Smooth muscle cell (in vitro differentiated cells): ENCODE results near the gene COL26A1. TPM values are rescaled to one million over a fixed set of nuclear protein-coding genes. Genes with fewer than 3 reads are reported as not detected.

ENCODE experiments used
- DNase-seq: peaks from one replicate; lab custom pipeline; 2025; ENCODE audit not compliant: unreplicated experiment; lab: John Stamatoyannopoulos, UW
- H2AFZ ChIP-seq: fragments of 200-600 bp; sonication (generic); 2 replicates; pipeline ENCODE4 v1.6.0; 2016; ENCODE audit warnings: antibody characterized with exemption, low read depth, mild to moderate bottlenecking
- H3F3A ChIP-seq: fragments of 200-600 bp; sonication (generic); 2 replicates; pipeline ENCODE4 v1.6.0; 2017; ENCODE audit warnings: antibody characterized with exemption, low read depth
- H3K27ac ChIP-seq: fragments of 200-600 bp; sonication (generic); 2 replicates; pipeline ENCODE4 v1.5.1; 2016; ENCODE audit warnings: low read depth, mild to moderate bottlenecking
- H3K27me3 ChIP-seq: fragments of 200-600 bp; sonication (generic); 2 replicates; pipeline ENCODE4 v1.6.1; 2016; ENCODE audit warnings: low read depth, mild to moderate bottlenecking
- H3K36me3 ChIP-seq: fragments of 200-600 bp; sonication (generic); 2 replicates; pipeline ENCODE4 v1.5.1; 2016; ENCODE audit warnings: low read depth
- H3K4me1 ChIP-seq: fragments of 200-600 bp; sonication (generic); 2 replicates; pipeline ENCODE4 v1.5.1; 2016; ENCODE audit warnings: low read depth
- H3K4me2 ChIP-seq: fragments of 200-600 bp; sonication (generic); 2 replicates; pipeline ENCODE4 v1.6.0; 2016; ENCODE audit warnings: mild to moderate bottlenecking
- H3K4me3 ChIP-seq: fragments of 200-600 bp; sonication (generic); 2 replicates; pipeline ENCODE4 v1.5.1; 2016; ENCODE audit warnings: mild to moderate bottlenecking
- H3K79me2 ChIP-seq: fragments of 200-600 bp; sonication (generic); 2 replicates; pipeline ENCODE4 v1.6.0; 2016; ENCODE audit warnings: low read depth, mild to moderate bottlenecking
- H3K9ac ChIP-seq: fragments of 200-600 bp; sonication (generic); 2 replicates; pipeline ENCODE4 v1.6.0; 2016; ENCODE audit warnings: low read depth
- H3K9me3 ChIP-seq: fragments of 200-600 bp; sonication (generic); replicated peaks from 2 replicates; pipeline ENCODE4 v1.5.1; 2016; ENCODE audit warnings: low read depth
- H4K20me1 ChIP-seq: fragments of 200-600 bp; sonication (generic); 2 replicates; pipeline ENCODE4 v1.6.0; 2016; ENCODE audit warnings: low read depth
- WGBS: methylation state at CpG from one replicate; pipeline ENCODE4 v1.1.7; 2016; ENCODE audit warnings: low lambda C conversion rate; 5-methylcytosine and 5-hydroxymethylcytosine counted together
- polyA plus RNA-seq: library from polyadenylated mRNA; unstranded; fragments of >200 nt; fragmentation: Nextera tagmentation; extraction: Ambion mirVana; gene quantifications from 2 replicates; pipeline ENCODE4 v1.2.1, GENCODE V29; 2016
- total RNA-seq: library from RNA; depleted of rRNA; stranded (reverse); fragments of >200 nt; gene quantifications from 2 replicates; pipeline ENCODE4 v1.2.3, GENCODE V29; 2014
- TF ChIP-seq, protein P1 (sequence below): fragments of 200-600 bp; sonication (generic); IDR thresholded peaks from 2 replicates; pipeline ENCODE4 v1.5.1; 2017; ENCODE audit warnings: borderline replicate concordance, mild to moderate bottlenecking, antibody characterized with exemption; ENCODE audit not compliant: insufficient read depth, poor library complexity, severe bottlenecking

The COL26A1 gene
- total and polyA plus RNA-seq, 2 experiments from 2014 or later: 4.9 to 13.2 TPM

DNA sequence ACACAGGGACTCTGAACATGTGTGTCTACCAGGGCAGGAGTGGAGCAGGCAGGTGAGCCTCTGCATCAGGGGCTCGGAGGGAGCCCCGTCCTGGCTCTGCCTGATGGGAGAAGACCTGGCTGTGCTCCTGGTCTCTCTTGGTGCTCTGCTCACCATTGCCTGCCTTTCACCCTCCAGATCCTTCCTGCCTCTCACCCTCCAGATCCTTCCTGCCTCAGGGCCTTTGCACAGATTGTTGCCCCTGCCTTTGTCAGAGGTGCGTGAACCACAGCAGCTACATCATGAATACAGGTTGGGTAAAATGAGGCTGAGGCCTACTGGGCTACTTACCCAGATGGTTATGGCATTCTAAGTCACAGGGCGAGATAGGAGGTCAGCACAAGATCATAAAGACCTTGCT is 16.6 kb downstream of the COL26A1 start:
- Histone ChIP-seq H3K27me3 (no peaks in the 10 kb centered on the region), H3K27ac (no peak overlapping the region), H3K36me3 (no peaks in the 10 kb centered on the region), H3K4me1 (peaks cover 13% of the 10 kb centered on the region), H3F3A (peaks cover 2% of the 10 kb centered on the region), H3K9ac (no peak overlapping the region), H4K20me1 (no peaks in the 10 kb centered on the region), H3K4me3 (no peak overlapping the region), H3K79me2 (no peaks in the 10 kb centered on the region), H3K4me2 (no peak overlapping the region), H2AFZ (peak overlapping the region; percentile 82), H3K9me3 (no peaks in the 10 kb centered on the region)
- TF ChIP-seq, protein P1, sequence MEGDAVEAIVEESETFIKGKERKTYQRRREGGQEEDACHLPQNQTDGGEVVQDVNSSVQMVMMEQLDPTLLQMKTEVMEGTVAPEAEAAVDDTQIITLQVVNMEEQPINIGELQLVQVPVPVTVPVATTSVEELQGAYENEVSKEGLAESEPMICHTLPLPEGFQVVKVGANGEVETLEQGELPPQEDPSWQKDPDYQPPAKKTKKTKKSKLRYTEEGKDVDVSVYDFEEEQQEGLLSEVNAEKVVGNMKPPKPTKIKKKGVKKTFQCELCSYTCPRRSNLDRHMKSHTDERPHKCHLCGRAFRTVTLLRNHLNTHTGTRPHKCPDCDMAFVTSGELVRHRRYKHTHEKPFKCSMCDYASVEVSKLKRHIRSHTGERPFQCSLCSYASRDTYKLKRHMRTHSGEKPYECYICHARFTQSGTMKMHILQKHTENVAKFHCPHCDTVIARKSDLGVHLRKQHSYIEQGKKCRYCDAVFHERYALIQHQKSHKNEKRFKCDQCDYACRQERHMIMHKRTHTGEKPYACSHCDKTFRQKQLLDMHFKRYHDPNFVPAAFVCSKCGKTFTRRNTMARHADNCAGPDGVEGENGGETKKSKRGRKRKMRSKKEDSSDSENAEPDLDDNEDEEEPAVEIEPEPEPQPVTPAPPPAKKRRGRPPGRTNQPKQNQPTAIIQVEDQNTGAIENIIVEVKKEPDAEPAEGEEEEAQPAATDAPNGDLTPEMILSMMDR: no peak
- 94% methylated on average over 4 of the region's 4 CpGs for WGBS
- DNase-seq: no peak

DNA sequence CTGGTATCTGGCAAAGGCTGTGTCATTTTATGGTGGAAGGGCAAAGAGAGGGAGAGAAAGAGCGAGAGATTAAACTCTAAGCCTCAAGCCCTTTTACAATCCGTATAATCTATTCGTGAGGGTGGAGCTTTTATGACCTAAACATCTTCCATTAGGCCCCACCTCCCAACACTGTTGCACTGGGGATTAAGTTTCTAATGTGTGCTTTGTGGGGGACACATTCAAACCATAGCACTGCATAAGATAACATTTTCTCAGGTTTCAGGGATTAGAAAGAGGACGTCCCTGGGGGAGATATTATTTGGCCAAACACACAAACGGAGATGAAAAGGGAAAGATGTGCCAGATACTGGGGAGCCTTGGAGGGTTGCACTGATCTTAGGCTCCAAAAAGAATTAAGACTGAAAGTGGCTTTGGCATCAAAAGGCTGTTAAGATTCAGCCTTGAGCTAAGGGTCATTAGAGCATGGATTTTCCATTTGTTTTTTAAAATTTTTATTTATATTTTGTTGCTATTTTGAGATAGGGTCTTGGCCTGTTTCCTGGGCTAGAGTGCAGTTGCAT is 19.0 kb downstream of the COL26A1 start:
- Histone ChIP-seq H3F3A (peaks cover 2% of the 10 kb centered on the region), H3K27me3 (no peaks in the 10 kb centered on the region), H3K36me3 (no peaks in the 10 kb centered on the region), H3K4me2 (no peak overlapping the region), H3K27ac (no peak overlapping the region), H3K9me3 (no peaks in the 10 kb centered on the region), H4K20me1 (no peaks in the 10 kb centered on the region), H3K9ac (no peak overlapping the region), H3K4me3 (no peak overlapping the region), H3K79me2 (no peaks in the 10 kb centered on the region), H3K4me1 (peaks cover 14% of the 10 kb centered on the region), H2AFZ (no peak overlapping the region)
- 59% methylated on average over 5 of the region's 5 CpGs for WGBS
- TF ChIP-seq, protein P1: no peak
- no peak for DNase-seq

DNA sequence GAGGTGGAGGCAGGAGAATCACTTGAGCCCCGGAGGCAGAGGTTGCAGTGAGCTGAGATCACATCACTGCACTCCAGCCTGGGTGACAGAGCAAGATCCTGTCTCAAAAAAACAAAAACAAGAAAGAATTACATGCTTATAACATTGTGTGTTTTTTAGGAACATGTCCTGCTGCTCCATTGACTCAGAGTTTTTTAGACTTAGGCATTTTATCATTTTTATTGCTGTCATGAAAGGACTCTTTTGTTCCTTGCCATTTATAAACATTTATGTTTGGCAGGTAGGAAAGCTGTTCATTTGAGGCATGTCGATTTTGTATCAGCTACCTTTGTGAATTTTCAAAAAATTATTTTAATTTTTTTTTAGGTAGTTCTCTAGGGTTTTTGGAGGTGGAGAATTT is 20.3 kb downstream of the COL26A1 start:
- no peak overlapping the region for H2AFZ ChIP-seq
- H3K36me3 ChIP-seq: no peaks in the 10 kb centered on the region
- H3K4me1 ChIP-seq: peaks cover 22% of the 10 kb centered on the region
- H4K20me1 ChIP-seq: no peaks in the 10 kb centered on the region
- no peaks in the 10 kb centered on the region for H3F3A ChIP-seq
- WGBS: 73% methylated on average over 2 of the region's 2 CpGs
- no peak overlapping the region for H3K27ac ChIP-seq
- H3K4me3 ChIP-seq: no peak overlapping the region
- TF ChIP-seq, protein P1: no peak
- no peak for DNase-seq
- no peak overlapping the region for H3K9ac ChIP-seq
- no peaks in the 10 kb centered on the region for H3K27me3 ChIP-seq
- H3K79me2 ChIP-seq: no peaks in the 10 kb centered on the region
- H3K4me2 ChIP-seq: no peak overlapping the region
- H3K9me3 ChIP-seq: no peaks in the 10 kb centered on the region

DNA sequence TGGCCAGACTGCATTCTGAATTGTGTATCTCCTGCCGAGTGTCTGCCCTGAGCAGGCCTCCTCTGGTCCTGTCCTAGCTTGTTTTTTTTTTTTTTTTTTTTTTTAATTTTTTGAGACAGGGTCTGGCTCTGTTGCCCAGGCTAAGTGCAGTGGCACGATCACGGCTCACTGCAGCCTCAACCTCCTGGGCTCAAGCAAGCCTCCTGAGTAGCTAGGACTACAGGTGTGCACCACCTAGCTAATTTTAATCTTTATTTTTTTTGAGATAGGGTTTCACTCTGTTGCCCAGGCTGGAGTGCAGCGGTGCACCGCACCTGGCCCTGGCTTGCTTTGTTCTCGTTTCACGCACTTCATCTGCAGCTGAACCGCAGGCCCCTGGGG is 23.5 kb downstream of the COL26A1 start:
- no peak for DNase-seq

More for the DNA sequence above, 23.5 kb downstream of the COL26A1 start:
- 94% methylated on average over 8 of the region's 8 CpGs for WGBS
- Histone ChIP-seq H3F3A (no peaks in the 10 kb centered on the region), H3K4me2 (no peak overlapping the region), H3K4me1 (peaks cover 16% of the 10 kb centered on the region), H3K9me3 (no peaks in the 10 kb centered on the region), H2AFZ (no peak overlapping the region), H3K4me3 (no peak overlapping the region), H4K20me1 (no peaks in the 10 kb centered on the region), H3K27me3 (no peaks in the 10 kb centered on the region), H3K36me3 (no peaks in the 10 kb centered on the region), H3K9ac (no peak overlapping the region), H3K27ac (no peak overlapping the region), H3K79me2 (no peaks in the 10 kb centered on the region)
- TF ChIP-seq, protein P1: no peak
